ENCODE data around the gene CYP2W1. TPM values are rescaled to one million over a fixed set of nuclear protein-coding genes. Genes with fewer than 3 reads are reported as not detected.

Gene CYP2W1
- total RNA-seq, 1 donor from 2014 or later: not detected

GRCh38 chr7:1019255-1019785 lies 36.3 kb downstream of the CYP2W1 start:
- no peak for TF ChIP-seq CTCF (IDR thresholded peaks at IDR 0.05)
- H3K27me3 ChIP-seq (ENCODE audit: low read depth): no peaks in the 10 kb centered on the region
- DNase-seq (no peak), ATAC-seq (no peak)
- no peak overlapping the region for H3K4me3 ChIP-seq
- H3K36me3 ChIP-seq: peaks cover 9% of the 10 kb centered on the region
- H3K9me3 ChIP-seq: no peaks in the 10 kb centered on the region
- H3K27ac ChIP-seq: no peak overlapping the region
- intact Hi-C loops (cut with DNase I): no loop called here
- H3K4me1 ChIP-seq: no peaks in the 10 kb centered on the region

DNA sequence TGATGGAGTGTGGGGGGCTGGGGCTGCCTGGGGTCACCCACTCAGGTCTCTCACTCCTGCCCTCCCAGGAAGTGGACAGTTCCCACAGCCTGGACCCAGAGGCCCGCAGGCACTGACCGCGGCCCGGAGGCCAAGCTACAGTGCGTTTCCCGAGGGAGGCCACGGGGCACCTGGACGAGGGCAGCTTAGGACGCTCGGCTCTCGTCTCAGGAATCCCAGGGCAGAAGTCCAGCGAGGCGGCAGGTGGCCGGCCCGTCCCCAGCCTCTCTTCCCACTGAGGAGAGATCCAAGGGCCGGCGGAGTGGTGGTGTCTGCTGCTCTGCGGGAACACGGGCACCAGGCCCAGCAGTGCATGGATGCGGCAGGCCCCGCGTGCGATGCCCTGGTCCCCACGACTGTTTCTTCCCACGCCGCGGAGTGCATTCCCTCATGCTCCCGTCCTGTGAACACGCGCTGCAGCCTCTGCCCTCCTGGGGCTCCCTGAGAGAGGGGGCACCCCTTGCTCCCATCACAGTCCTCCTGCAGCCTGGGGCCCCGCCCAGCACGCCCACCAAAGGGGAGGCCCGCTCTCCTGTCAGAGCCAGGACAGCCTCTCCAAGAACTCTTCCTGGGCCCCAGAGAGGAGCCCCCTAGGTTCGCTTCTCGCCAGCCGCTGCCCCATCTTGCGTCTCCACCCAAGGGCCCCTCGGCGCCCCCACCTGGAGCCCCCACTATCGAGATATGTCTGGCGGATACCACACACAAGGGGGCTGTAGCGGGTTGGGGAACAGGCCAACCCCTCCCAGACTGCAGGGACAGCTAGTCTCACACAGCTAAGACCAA lies 37.0 kb downstream of the CYP2W1 start:
- Histone ChIP-seq H3K9me3 (no peaks in the 10 kb centered on the region), H3K36me3 (peaks cover 10% of the 10 kb centered on the region), H3K4me3 (no peak overlapping the region), H3K27me3 (ENCODE audit: low read depth) (no peaks in the 10 kb centered on the region), H3K4me1 (no peaks in the 10 kb centered on the region), H3K27ac (no peak overlapping the region)
- no peak for TF ChIP-seq CTCF (IDR thresholded peaks at IDR 0.05)
- intact Hi-C loops (cut with DNase I): no loop called here
- DNase-seq: no peak
- no peak for ATAC-seq

GRCh38 chr7:1020849-1021251 lies 37.9 kb downstream of the CYP2W1 start:
- H3K9me3 ChIP-seq: no peaks in the 10 kb centered on the region
- TF ChIP-seq CTCF (IDR thresholded peaks at IDR 0.05): no peak
- H3K27ac ChIP-seq: no peak overlapping the region
- ATAC-seq: no peak
- H3K27me3 ChIP-seq (ENCODE audit: low read depth): no peaks in the 10 kb centered on the region
- peaks cover 18% of the 10 kb centered on the region for H3K36me3 ChIP-seq
- H3K4me1 ChIP-seq: no peaks in the 10 kb centered on the region
- intact Hi-C loops (cut with DNase I): no loop called here
- DNase-seq: no peak
- no peak overlapping the region for H3K4me3 ChIP-seq

GRCh38 chr7:1021366-1021765 lies 38.4 kb downstream of the CYP2W1 start:
- DNase-seq: no peak
- Histone ChIP-seq H3K4me3 (no peak overlapping the region), H3K36me3 (peaks cover 23% of the 10 kb centered on the region), H3K27me3 (ENCODE audit: low read depth) (no peaks in the 10 kb centered on the region), H3K4me1 (peaks cover under 1% of the 10 kb centered on the region), H3K27ac (no peak overlapping the region), H3K9me3 (no peaks in the 10 kb centered on the region)
- TF ChIP-seq CTCF (IDR thresholded peaks at IDR 0.05): no peak
- no peak for ATAC-seq
- intact Hi-C loops (cut with DNase I): no loop called here

GRCh38 chr7:1021931-1022330 lies 39.0 kb downstream of the CYP2W1 start:
- Histone ChIP-seq H3K4me3 (no peak overlapping the region), H3K27me3 (ENCODE audit: low read depth) (no peaks in the 10 kb centered on the region), H3K36me3 (peaks cover 26% of the 10 kb centered on the region), H3K9me3 (no peaks in the 10 kb centered on the region), H3K4me1 (peaks cover 6% of the 10 kb centered on the region), H3K27ac (no peak overlapping the region)
- DNase-seq (no peak), ATAC-seq (no peak)
- no peak for TF ChIP-seq CTCF (IDR thresholded peaks at IDR 0.05)
- intact Hi-C loops (cut with DNase I): no loop called here

Measured in lower lobe of right lung (tissue), 2 donors.